Measurements from ENCODE around the gene GID8.

GID8 gene

DNA sequence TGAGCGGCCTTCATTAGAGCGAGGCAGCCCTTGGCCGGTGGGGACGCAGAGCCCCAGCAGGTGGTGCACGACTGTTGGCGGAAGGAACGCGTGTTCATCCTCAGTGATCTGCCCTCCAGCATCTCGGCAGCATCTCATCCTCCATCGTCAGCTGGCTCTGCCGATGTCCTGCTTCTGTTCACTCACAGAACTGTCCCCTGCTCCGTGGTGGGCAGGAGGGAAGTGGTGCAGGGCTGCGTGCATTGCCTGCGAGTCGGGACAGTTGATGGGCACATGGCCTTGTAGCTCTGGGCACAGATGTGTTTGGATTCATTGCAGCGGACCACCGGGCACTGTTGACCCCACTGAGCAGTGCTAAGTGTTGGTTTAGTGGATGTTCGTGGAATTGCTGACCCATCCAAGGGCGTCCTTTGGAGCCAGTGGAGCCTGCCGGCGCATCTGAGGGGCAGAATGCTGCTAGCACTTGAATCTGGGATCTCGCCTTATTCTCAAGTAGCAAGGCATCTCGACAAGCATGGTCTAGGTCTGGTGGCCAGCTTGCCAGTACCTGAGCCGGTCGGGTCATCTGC is 7.9 kb downstream of the GID8 start:
- DNase-seq = no peak

DNA sequence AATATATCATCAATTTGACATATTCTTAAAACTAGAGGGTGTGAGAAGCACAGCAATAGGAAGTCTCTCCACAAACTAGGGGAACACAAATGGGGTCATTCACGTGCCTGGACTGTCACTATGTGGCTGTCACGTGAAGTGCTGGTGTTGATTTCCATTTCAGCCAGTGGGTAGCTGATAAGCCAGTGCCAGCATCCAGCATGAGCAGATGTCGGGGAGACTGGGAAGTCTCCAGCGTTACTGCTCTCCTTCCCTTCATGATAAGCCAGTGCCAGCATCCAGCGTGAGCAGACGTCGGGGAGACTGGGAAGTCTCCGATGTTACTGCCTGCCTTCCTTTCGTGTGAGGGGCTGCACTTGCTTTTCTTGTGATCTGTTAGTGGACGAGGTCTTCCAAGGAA is 9.0 kb downstream of the GID8 start:
- no peak for DNase-seq

DNA sequence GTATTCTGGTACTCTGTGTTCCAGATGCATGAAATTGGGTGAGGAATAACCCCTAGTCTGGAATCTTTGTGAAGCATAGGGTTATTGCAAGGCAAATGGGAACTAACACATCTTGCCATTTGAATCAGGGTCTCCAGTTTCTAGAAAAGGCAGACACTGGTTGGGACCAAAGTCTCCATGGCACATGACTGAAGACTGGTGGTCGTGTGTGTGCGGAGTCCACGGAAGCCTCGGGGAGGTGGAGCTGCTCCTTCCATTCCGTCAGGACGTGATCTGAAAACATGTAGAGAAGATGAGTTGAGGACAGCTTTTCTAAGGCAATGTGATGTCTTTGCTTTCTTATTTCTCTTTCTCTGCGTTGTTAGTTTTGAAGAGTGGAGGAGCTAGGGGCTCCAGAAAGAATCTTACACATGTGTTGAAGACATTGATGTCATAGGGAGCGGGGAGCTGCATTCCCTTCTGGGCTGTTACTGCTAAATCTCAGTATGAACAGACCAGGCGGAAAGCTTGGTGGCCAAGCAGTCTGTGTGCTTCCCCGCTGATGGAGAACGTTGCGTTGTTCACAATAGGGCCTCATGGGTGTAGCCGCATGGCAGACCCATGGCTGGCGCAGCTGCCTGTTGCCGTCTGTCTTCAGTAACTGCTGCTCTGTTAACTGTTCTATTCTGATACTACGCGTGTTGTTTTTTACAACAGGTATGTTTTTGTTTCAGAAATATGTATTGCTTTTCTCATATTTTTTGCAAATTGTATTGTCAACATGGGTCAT is 9.8 kb downstream of the GID8 start:
- no peak for DNase-seq

DNA sequence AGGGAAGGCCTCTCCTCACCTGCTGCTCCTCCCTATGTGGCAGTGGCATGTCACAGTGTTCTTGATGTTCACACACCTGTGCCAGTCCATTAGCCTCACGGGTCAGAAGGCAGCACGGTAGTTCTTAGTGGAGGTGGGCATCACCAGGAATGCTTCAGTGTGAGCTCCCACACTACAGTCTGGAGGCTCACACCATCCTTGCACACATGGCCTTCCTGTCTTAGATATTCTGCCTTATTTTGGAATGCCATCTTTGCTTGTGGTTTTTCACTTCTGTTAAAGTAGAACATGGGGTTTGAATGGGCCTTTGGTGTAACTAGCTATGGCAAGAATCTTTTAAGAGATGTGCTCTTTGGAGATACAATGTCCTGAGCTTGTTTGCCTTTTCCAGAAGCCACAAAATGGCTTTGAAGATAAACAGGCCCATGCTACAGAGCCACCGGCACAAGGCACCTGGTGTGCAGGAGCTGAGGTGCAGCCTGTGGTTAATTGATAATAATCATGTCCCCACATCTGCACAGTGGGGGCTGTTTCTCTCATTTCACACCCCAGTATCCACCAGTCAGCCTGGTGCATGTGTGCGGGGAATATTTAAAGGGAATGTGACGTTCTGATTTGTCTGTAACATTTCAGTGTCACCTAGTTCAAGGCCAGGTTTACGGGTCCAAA is 11.3 kb downstream of the GID8 start:
- no peak for DNase-seq

DNA sequence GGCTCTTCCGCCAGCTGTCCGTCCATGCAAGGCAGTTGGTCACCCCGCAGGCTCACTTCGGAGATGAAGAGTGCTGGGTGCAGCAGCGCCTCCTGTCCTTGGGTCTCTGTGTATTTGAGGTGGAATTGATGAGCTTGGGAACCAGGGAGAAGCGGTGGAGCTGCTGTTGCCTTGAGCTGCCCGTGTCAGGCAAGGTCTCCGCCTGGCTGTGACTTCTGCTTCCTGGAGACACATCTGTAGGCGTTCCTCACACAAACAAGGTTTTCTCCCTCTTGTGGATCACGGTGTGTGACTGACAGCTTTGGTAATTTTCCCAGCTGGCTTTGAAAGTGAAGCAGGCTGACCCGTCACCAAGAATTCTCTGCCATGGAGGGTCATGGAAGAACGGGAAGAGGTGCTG is 12.0 kb downstream of the GID8 start:
- no peak for DNase-seq

DNA sequence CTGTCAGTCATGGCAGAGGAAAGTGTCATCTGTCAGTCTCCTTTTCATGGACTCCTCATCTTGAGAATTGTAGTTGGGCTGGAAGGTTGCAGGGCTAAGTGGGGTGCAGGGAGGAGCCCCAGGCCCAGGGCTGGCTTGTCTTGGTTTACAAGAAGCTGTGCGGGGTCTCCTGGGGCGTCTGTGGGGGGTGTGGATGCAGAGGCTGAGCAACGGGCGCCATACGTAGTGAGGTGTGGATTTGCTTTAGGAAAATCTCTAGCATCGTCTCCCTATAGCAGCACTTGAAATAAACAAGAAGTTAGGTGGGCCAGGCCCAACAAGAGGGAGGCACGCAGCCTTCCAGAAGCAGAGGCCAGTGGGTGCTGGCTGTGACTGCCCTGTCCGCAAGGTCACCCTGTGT is 12.8 kb downstream of the GID8 start:
- DNase-seq = no peak

DNA sequence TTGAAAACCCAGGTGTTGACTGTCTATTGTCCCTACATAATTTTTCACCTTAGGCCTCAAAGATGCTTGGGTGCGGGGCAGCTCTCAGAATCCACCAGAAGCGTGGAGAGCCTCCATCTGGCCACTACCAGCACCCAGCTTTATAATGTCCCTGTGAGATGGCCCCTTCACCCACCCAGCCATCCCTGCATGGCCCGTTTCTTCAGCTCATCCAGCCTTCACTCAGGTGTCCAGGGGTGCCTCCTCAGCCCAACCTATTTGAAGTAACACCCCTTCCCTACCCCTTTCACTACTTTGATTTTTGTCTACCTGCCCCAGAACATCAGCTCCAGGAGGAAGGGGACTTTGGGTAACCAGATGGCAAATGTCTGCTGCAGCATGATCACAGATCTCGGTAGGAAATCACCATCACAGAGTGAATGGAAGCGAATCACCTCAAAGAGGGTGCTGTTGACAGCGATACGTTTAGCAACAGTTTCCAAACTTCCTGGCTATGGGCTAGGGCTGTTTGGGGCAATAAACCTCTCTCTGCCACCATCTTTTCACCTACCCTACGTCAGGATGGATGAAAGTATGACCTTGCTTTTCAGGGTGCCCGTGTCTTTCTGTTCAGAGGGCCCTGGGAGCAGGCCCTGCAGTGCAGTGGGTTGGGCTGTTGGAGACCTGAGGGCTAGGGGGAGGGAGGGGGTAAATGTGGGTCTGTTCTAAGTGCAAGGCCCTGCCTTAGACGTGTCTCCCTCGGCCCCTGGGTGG is 13.4 kb downstream of the GID8 start:
- DNase-seq = no peak

DNA sequence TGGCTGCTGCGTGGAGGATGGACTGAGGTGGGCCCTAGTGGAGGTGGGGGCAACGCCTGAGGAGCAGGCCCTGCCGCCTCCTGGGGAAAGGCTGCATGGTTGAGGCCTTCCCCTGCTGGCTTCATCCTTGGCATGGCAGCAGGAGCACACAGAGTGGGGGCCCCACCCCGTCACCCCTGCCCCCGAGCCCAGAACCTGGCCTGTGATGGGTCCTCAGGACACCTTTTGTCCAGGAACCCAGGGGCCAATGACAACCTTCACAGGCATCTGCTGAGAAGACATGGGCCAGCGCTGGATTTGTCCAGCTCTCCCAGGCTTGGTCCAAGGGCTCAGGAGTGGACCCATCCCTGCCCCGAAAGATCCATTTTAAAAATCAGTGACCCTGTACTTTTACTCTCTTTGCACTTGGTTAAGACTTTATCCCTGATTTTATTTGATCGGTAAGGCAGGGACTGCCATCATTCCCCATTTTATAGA is 14.0 kb downstream of the GID8 start:
- DNase-seq = no peak

DNA sequence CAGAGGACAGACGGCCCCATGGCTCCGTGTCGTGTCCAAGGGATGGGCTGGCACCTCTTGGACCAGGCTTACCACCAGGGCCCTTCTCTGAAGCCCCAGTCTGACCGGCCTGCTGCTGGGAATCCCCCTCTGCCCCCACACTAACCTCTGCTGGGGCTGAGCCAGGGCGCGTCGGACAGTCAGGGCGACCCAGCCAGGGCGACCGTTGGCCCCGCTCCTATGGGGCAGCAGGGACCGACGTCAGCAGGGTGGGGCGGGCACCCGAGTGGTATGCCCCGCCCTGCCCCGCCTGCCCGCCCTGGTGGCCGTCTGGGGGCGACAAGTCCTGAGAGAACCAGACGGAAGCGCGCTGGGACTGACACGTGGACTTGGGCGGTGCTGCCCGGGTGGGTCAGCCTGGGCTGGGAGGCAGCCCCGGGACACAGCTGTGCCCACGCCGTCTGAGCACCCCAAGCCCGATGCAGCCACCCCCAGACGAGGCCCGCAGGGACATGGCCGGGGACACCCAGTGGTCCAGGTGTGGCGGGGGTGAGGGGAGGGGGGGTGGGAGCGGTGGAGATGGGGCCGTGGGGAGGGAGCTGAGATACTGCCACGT is 14.5 kb downstream of the GID8 start, which contains the start of gene SLC17A9:
TSS of gene SLC17A9 (plus strand) at position 337 of the 595 bp plus-strand sequence. CDS start at position 459, 122 bp downstream.
- DNase-seq = peak; percentile 53

DNA sequence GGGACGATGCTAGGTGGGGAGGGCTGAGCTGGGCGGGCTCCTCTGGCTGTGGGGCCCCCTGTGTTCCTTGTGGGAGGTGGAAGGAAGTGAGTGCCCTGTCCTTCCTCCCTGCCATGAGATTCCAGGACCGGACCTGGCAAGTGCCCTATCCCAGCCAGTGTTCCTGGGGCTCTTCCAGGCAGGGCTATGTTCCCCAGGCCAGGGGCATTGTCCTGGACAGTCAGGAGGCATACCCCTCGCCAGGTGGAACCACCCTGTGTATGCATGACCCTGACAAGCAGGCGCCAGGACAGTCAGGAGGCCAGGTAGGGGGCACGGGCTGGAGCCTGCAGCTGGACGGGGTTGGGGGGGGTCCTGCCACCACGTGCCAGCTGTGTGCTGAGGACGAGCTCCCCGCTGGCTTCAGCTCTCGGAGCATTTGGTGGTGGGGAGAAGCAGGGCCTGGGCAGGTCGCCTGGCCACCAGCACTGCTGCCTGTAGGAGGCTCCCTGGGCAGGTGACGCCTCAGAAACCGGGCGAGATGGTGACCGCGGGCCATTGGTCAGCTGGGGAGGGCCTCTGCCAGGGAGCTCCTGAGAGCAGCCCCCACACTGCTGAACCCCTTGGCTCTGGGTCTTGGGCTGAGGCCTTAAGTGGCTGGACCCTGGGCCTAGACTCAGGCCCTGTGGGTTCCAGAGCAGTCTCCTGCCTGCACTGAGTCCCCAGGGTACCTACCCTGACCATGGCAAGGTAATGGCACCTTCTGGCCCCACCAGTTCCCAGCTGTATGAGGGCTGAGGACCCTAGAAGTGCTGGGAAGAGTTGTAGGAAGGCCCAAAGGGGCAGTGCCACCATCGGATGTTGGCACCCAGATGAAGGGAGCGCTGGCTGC is 15.3 kb downstream of the GID8 start:
- no peak for DNase-seq

DNA sequence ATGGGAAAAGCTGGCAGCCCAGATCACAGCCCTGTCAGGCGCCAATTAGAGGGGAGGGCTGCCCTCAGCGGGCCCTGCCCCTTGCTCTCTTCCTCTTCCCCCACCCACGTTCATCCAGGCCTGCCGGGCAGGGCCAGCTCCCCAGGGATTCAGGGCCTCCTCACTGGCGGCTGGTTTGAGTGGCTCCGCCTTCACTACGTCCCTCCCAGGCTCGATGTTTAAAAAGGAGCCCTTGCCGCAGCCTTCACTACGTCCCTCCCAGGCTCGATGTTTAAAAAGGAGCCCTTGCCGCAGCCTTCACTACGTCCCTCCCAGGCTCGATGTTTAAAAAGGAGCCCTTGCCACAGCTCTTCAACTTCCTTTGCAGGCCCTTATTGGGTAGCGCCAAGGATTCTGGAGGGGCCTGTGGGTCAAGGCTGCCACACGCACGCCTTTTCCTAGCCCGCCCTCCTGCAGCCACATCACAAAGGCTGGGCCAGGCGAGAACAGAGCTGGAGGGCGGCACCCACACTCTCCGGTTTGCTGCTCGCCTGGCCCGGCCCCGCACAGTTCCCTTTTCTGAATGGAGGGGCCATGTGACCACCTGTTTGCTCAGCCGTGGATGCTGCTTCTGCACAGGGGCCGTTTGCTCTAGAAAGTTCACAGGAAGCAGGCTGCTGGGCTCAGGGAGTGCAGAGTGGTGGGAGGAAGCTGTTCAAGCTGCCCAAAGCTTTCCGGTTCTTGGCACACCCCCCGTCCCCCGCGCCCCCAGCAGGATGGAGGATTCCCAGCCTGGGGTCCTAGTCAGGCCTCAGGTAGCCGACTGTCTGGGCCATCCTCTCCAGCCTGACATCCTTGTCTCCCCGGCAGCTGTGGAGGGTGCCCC is 16.1 kb downstream of the GID8 start:
- peak; percentile 76 for DNase-seq

DNA sequence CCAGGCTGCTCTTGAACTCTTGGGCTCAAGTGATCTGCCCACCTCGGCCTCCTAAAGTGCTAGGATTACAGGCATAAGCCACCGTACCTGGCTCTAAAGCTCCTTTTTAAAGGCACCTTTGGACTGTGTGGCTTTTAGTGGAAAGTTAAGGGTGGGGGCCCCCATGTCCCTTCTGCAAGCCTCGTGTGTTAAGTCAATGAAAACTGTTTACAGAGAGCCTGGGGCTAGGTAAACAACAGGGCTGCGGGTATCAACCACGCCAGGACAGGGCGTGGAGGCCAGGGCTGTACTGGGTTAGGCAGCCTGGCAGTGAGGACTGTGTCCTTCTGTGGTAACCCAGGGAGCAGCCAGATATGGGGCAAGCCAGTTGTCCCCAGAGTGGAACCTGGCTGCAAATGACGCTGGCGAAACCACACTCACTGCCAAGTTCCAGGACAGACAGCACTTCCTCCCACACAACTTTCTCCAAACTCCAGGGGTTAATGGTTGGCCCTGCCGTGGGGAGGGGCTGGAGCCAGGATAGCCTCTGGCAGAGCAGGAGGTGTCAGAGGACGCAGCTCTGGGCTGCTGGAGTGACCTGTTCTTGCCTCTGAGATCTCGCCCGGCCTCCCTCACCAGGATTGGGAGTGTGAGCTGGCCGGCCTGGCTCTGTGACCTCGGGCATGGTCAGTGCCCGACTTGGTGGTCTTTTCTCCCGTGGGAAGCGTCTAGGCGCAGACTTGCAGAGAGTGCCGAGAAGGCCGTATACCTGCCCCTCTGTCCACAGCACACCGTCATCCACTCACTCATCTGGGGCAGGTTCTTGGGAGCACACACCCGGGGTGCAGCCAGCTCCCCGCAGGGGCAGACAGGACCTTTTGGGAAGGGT is 17.8 kb downstream of the GID8 start:
- no peak for DNase-seq

DNA sequence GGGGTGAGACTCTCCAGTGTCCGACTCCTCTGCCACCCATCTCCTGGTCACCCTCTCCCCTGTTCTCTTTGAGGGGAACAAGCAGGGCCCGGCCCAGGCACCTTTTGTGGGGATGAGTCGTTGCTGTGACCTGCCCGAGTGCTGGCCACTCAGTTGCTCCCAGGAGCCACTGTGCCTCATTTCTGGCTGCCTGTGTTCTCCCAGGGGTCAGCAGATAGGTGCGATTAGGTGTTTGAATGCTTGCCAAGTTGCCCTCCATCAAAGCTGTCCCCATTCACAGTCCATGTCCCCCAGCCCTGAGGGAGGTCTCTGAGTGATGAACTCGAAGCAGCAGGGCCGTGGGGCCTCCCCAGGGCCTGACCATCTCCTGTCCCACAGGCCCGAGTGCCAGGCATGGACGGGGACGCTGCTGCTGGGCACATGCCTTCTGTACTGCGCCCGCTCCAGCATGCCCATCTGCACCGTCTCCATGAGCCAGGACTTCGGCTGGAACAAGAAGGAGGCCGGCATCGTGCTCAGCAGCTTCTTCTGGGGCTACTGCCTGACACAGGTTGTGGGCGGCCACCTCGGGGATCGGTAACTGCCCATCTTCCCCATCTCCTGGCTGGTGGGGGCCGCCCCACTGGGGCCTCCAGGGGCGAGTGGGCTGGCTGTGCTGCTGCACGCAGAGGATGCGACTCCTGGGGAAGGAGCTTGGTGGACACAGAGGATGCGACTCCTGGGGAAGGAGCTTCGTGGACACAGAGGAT is 18.6 kb downstream of the GID8 start:
- DNase-seq = no peak

DNA sequence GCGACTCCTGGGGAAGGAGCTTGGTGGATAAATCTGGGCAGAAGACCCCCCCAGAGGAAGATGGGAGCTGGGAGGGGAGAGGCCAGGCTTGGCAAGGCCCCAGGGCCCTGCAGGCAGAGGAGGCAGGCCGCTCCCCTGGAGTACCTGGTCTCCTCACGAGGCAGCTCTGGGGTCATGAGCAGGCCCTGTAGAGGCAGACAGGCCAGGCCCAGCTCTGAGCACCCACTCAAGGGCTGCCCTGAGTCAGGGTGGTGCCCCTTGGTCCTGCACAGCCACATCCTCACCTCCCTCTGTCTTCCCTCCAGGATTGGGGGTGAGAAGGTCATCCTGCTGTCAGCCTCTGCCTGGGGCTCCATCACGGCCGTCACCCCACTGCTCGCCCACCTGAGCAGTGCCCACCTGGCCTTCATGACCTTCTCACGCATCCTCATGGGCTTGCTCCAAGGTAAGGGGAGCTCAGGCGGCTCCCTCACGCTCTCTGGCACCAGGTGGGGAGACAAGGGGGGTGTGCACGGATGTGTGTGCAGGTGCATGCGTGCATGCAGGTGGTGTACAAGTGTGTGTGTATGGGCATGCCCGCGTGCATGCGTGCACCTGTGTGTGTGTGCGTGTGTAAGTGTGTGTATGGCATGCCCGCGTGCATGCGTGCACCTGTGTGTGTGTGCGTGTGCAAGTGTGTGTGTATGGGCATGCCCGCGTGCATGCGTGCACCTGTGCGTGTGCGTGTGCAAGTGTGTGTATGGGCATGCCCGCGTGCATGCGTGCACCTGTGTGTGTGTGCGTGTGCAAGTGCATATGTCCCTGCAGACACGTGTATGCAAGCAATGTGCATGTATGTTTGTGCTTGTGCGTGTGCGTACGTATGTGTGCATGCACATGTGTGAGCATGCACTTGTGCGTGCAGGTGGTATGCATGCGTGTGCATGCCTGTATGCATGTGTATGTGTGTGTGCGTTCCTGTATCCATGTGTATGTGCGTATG is 19.5 kb downstream of the GID8 start:
- DNase-seq = no peak

DNA sequence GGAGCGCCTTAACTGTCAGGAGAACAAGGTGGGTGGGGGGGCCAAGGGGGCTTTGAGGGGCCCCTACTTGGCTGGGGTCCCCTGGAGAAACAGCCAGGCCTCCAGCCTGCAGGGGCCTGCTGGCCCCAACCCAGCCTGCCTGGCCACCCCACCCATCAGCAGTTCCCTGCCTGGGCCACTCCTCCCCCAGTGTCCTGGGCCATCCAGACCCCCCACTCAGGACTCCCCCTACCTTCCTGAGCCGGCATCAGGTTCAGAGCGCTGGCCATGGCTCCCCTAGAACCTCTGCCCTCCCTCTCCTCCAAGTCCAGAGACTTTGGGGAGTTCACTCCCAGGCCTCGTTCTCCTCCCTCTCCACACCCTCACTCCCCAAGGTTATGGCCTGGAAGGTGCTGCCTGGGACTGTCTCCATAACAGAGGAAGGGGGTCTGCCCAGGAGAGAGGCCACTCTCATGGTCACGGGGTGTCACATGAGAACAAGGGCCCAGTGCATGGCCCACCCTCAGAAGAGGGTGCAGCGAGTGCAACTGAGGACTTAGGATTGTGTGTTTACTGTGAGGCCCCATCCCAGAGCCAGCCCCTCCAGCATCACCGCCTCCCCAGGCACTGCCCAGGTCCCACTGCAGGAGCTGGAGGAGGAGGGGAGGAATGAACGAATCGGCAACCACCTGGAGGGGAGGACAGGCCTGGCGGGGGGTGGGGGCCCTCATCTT is 20.6 kb downstream of the GID8 start:
- DNase-seq = no peak

DNA sequence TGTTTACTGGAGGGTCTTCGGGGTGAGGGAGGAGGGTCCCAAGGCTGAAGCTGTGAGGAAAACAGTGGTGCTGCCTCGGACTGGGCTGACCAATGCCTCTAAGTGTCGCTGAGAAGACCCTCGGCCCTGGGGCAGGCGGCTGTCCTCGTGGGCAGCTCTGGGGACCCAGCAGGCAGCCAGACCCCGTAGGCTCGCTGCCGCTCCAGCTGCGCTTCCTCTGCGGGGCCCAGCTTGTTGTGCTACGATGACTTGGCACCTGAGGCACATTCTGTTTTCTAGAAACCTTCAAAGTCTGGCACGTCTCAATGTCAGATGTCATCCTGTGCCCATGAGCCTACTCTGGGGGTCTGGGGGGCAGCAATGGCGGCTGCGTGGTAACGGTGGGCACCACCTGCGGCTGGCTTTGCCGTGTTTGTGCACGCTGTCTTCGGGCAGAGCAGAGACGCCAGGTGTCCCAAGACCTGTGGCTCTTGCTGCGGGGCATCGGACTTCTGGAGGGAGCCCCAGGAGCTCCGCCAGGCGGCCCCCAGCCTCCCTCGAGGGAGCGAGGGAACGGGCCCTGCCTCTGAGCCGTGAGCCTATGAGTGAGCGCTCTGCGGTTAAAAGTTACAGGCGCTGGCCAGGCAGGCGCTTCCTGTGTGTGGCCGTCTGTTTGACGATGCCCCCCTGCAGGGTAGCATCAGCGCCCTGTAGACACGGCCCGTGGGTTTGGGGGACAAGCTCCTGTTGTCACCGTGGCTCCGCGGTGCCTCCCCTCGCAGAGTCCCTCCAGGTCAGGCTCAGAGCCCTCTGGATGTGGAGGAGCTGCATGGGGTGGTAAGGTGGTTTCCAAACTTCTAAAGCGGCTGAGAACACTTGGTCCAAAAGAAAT is 21.4 kb downstream of the GID8 start:
- no peak for DNase-seq

Measured in CD4-positive, alpha-beta T cell treated with Interleukin-12 subunit alpha and Interleukin-12 subunit beta, for 1 hour (primary cell).